ENCODE data around the gene CASKIN1. TPM values are rescaled to one million over a fixed set of nuclear protein-coding genes. Genes with fewer than 3 reads are reported as not detected.

The CASKIN1 gene
- polyA plus RNA-seq, 3 donors: not detected

DNA sequence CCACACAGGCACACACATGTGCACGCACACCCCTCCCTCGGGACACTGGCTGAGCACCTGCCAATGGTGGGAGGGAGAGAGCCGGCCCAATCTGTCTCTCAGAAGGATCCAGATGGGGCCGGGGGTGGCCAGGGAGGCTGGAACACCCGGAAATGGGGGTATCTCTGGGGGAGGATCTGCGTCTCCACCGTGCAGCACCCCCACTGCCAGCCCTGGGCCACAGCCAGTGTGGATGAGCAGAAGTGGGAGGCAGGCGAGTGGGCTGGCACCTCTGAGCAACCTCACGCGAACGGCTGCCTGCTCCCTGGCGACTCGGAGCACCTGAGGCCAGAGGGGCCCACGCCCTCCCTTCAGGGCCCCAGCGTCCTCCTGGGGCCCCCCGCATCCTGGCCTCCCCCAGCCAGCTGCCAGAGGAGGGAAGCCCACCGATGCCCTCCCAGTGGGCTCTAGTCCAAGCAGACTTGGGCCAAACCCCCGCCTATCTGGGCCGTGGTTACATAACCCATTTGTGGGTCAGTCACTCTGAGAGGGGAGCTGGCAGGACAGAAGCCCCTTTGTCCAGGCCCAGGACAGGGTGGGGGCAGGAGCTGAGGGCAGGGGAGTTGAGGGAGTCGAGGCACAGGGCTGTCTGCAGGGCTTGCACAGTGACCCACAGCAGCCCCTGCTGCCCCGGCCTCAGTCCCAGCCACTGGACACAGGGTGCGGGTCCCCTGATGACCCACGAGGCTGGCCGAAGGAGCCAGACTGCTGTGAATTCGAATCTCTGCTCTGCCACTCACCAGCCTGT lies 5.6 kb downstream of the CASKIN1 start:
- Histone ChIP-seq H3K79me2 (ENCODE audit: insufficient read depth, low read length) (no peaks in the 10 kb centered on the region), H3K27ac (ENCODE audit: low read depth in 1 of 2, low read length in 2 of 2) (no peak overlapping the region), H4K20me1 (ENCODE audit: insufficient read depth, low read length) (no peaks in the 10 kb centered on the region), H3K9me3 (replicated peaks in 1 of 2; ENCODE audit: control insufficient read depth in 1 of 2, insufficient read depth in 1 of 2, low read length in 2 of 2) (no peaks in the 10 kb centered on the region), H2AFZ (ENCODE audit: insufficient read depth, low read depth, low read length, poor library complexity, severe bottlenecking) (no peak overlapping the region), H3K4me3 (replicated peaks in 1 of 3; ENCODE audit: low read depth in 2 of 3, low read length in 3 of 3) (no peak overlapping the region), H3K4me1 (ENCODE audit: control insufficient read depth in 1 of 2, insufficient read depth in 2 of 2, low read length in 2 of 2) (peaks cover 3 to 4% of the 10 kb centered on the region in 2 donors), H3K36me3 (replicated peaks in 1 of 2; ENCODE audit: control insufficient read depth in 1 of 2, insufficient read depth in 2 of 2, low read length in 2 of 2) (no peaks in the 10 kb centered on the region), H3K27me3 (ENCODE audit: control insufficient read depth in 2 of 2, insufficient read depth in 2 of 2, low read length in 2 of 2) (peaks cover 16 to 26% of the 10 kb centered on the region in 2 donors), H3K9ac (ENCODE audit: insufficient read depth, low read length, poor library complexity, severe bottlenecking) (no peak overlapping the region), H3K4me2 (replicated peaks; ENCODE audit: extremely low read depth, low read length, poor library complexity, severe bottlenecking) (no peak overlapping the region)
- H3K27ac Mint-ChIP-seq: no peak overlapping the region
- intact Hi-C loops (cut with micrococcal nuclease): no loop called here
- no peak for DNase-seq
- peaks cover 4% of the 10 kb centered on the region for H3K4me1 Mint-ChIP-seq
- peaks cover 0 to 10% (median 0%) of the 10 kb centered on the region in 7 donors for H3K9me3 Mint-ChIP-seq
- TF ChIP-seq, protein P1, sequence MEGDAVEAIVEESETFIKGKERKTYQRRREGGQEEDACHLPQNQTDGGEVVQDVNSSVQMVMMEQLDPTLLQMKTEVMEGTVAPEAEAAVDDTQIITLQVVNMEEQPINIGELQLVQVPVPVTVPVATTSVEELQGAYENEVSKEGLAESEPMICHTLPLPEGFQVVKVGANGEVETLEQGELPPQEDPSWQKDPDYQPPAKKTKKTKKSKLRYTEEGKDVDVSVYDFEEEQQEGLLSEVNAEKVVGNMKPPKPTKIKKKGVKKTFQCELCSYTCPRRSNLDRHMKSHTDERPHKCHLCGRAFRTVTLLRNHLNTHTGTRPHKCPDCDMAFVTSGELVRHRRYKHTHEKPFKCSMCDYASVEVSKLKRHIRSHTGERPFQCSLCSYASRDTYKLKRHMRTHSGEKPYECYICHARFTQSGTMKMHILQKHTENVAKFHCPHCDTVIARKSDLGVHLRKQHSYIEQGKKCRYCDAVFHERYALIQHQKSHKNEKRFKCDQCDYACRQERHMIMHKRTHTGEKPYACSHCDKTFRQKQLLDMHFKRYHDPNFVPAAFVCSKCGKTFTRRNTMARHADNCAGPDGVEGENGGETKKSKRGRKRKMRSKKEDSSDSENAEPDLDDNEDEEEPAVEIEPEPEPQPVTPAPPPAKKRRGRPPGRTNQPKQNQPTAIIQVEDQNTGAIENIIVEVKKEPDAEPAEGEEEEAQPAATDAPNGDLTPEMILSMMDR (IDR thresholded peaks at IDR 0.05): no peak
- H3K36me3 Mint-ChIP-seq: no peaks in the 10 kb centered on the region
- no peak overlapping the region for H3K4me3 Mint-ChIP-seq
- peaks cover 29 to 37% (median 35%) of the 10 kb centered on the region in 3 donors for H3K27me3 Mint-ChIP-seq (ENCODE audit: low read depth in 3 of 3)
- WGBS (ENCODE audit: insufficient coverage): 91% methylated on average over 23 of the region's 25 CpGs

DNA sequence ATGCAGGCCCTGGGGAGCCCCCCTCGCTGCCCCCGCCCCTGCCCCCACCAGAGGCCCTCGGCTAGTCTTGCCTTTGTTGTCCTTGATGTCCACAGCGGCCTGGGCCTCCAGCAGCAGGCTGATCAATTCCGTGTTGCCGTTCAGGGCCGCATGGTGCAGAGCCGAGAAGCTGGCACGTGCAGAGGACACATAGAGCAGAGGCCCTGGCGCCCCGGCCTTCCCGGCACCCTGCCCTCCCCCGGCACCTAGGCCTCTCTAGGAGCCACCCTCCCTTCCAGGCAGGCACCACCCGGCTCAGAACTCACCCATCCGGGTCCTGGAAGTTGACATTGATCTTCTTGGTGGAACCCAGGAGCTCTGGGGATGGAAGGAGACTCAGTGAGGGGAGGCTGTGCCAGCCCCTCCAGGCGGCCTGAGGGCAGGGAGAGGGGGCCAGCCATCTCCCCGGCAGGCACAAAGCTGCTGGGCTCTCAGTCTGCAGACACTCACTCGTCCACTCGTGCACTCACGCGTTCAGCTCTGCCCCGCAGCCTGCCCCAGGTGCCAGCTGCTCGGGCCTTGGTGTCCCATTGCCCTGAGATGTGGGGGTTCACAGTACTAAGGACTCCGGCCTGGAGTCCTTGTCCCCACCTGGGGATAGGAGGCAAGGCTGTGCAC lies 6.3 kb downstream of the CASKIN1 start:
- H3K9me3 Mint-ChIP-seq: peaks cover 0 to 8% (median 0%) of the 10 kb centered on the region in 7 donors
- 94% methylated on average over 23 of the region's 24 CpGs for WGBS (ENCODE audit: insufficient coverage)
- Histone ChIP-seq H3K4me3 (replicated peaks in 1 of 3; ENCODE audit: low read depth in 2 of 3, low read length in 3 of 3) (no peak overlapping the region), H3K4me1 (ENCODE audit: control insufficient read depth in 1 of 2, insufficient read depth in 2 of 2, low read length in 2 of 2) (no peaks in the 10 kb centered on the region), H3K4me2 (replicated peaks; ENCODE audit: extremely low read depth, low read length, poor library complexity, severe bottlenecking) (no peak overlapping the region), H3K9me3 (replicated peaks in 1 of 2; ENCODE audit: control insufficient read depth in 1 of 2, insufficient read depth in 1 of 2, low read length in 2 of 2) (no peaks in the 10 kb centered on the region), H3K9ac (ENCODE audit: insufficient read depth, low read length, poor library complexity, severe bottlenecking) (no peak overlapping the region), H2AFZ (ENCODE audit: insufficient read depth, low read depth, low read length, poor library complexity, severe bottlenecking) (no peak overlapping the region), H4K20me1 (ENCODE audit: insufficient read depth, low read length) (no peaks in the 10 kb centered on the region), H3K79me2 (ENCODE audit: insufficient read depth, low read length) (no peaks in the 10 kb centered on the region), H3K36me3 (replicated peaks in 1 of 2; ENCODE audit: control insufficient read depth in 1 of 2, insufficient read depth in 2 of 2, low read length in 2 of 2) (no peaks in the 10 kb centered on the region), H3K27ac (ENCODE audit: low read depth in 1 of 2, low read length in 2 of 2) (no peak overlapping the region), H3K27me3 (ENCODE audit: control insufficient read depth in 2 of 2, insufficient read depth in 2 of 2, low read length in 2 of 2) (peaks cover 9 to 19% of the 10 kb centered on the region in 2 donors)
- H3K4me1 Mint-ChIP-seq: peaks cover 4% of the 10 kb centered on the region
- no peak for DNase-seq
- H3K4me3 Mint-ChIP-seq: no peak overlapping the region
- TF ChIP-seq, protein P1 (IDR thresholded peaks at IDR 0.05): no peak
- H3K36me3 Mint-ChIP-seq: no peaks in the 10 kb centered on the region
- no peak overlapping the region for H3K27ac Mint-ChIP-seq
- H3K27me3 Mint-ChIP-seq (ENCODE audit: low read depth in 3 of 3): peaks cover 24 to 30% (median 28%) of the 10 kb centered on the region in 3 donors
- intact Hi-C loops (cut with micrococcal nuclease): no loop called here

Data from CD14-positive monocyte (primary cell).